Superior temporal gyrus (tissue), 1 donor: ENCODE results near the gene PHRF1.

ENCODE experiments used
- DNase-seq: peaks from one replicate; pipeline ENCODE4 v3.0.0-alpha.2; 2016; ENCODE audit errors: extremely low spot score

Gene PHRF1

GRCh38 chr11:615504-616319 is 39.4 kb downstream of the PHRF1 start, which contains the start of gene IRF7:
Gene IRF7 (minus strand): TSS chr11:615950. CDS start chr11:615364, 586 bp downstream.
- DNase-seq, result peak; percentile 85

DNA sequence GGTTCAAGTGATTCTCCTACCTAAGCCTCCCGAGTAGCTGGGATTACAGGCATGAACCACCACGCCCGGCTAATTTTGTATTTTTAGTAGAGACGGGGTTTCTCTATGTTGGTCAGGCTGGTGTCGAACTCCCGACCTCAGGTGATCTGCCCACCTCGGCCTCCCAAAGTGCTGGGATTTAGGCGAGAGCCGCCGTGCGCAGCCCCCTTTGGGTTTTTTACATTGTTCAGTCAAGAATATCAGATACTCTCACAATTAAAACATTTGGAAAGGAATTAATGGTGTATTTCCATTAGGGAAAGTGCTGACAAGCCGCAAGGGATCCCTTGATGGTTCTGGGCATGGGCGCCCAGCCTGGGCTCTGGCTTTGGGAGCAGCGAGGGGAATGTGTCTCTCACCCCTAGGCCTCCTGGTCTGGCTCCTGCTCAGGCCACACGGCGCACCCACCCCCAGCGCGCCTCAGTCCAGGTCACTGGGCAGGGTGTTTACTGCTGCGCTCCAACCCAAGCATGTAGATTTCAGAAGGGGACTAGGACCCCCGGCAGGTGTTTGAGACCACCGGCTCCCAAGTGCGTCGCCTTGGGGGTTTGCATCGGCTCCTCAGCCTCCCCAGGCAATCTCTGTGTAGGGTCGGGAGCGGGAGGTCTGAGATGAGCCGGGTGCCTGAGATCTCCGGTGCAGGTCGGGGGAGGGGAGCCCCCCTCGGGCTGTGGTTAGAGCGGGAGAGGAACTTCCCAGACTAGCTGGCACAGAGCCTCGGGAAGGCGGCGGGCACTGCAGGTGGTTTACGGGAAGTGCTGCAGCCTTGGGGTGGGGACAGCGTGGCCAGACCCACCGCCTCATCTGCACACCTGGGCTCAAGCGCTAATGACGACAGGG is 40.3 kb downstream of the PHRF1 start:
- no peak for DNase-seq

DNA sequence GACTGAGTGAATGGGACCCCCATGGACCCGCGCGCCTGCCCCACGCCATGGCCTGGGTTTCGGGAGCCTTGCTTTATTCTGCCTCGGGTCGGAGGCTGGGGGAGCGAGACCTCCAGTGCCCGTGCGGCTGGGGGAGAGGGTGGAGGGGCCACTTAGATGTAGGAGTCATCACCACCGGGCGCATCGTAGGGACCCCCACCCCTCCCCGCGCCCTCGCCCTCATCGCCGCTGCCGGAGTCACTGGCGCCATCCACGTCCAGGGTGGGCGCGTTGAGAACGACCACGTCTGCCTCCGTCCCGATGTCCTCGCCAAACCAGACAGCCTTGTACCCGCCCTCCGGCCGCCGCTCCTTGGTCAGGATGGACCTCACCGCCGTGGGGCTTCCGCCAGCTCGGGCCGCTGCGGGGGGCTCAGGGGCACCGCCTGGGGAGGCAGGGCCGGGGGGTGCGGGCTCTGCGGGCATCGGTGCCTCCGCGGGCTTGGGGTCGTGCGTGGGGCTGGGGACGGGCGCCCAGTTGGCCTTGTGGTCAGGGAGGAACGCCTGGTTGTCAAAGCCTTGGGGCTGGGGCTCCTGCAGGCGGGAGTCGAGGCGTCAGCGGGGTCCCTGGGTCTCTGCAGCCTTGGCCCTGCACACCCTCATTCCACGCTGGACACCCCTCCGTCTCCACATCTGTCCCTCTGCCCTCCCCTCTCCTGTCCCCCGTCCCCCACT is 41.1 kb downstream of the PHRF1 start:
- no peak for DNase-seq

- no peak for DNase-seq
Measured at GRCh38 chr11:617912-618682, 41.8 kb downstream of the PHRF1 start.

DNA sequence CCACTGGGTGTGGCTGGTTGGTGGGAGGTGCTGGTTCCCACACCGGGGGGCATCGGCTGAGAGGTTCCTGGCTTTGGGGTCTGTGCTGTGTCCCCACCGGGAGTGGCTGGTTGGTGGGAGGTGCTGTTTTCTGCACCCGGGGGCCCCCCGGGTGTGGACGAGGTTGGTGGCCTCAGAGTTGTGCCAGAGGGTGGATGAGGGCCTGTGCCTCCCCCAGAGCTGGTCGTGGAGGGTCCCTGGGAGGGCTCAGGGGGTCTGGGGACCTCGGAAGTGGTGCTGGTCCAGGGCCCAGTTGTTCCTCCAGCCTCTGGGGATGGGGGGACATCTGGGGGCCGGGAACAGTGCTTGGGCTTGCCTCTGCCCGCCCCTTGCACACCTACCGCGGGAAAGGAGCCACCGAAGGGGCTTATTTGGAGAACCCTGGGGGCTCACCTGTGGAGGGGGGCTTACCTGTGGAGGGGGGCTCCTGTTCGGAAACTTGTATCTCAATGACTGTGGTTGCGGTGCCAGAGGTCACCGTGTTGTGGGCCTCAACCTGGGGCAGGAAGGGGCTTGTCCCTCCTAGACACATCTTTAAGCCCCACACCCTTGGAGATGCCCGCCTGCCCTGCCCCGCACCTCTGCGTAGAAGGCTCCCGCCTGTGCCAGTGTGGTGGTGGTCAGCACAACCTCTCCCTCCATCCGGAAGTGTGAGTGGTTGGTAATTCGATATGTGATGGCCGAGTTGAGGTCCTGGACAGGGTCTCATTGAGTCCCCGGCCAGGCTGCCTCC is 42.8 kb downstream of the PHRF1 start:
- DNase-seq, result no peak

DNA sequence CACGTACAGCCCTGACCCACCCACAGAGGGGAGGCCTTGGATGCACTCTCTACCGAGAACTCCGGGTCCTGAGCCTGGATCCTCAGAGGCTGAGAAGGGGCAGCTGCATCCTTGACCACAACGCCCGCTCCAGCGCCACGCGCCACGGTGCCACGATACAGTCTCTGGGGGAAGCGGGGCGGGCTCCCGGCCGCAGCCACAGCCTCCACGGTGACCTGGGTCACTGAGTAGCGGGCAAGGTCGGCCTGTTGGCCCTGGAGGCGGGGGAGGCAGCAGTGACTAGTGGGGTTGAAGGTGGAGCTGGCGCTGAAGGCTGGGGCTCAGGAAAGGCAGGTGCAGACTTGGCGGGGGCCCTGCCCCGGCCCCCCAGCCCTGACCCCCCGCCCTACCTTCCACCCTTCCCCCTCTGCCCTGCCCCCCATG is 43.4 kb downstream of the PHRF1 start:
- DNase-seq, result no peak

DNA sequence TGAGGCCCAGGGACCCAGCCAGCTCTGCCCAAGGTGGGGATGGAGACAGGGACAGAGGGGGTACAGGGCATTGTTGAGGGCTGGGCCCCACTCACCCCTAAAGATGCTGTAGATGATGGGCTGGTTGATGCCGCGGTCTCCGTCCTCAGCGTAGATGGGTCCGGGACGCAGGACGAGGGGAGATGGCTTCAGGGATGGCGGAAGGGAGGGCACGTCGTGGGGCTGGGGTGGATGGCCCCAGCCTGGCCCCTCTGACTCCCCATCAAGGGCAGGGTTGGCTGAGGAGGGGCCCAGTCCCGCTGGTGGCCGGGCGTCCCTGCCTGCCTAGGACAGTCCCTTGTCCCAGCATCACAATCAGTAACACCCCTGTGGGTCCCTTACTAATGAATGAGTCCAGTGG is 43.9 kb downstream of the PHRF1 start:
- DNase-seq, result no peak

GRCh38 chr11:620935-621814 is 44.9 kb downstream of the PHRF1 start:
- DNase-seq, result no peak

- DNase-seq, result no peak
Measured at GRCh38 chr11:621838-622237, 45.6 kb downstream of the PHRF1 start.

DNA sequence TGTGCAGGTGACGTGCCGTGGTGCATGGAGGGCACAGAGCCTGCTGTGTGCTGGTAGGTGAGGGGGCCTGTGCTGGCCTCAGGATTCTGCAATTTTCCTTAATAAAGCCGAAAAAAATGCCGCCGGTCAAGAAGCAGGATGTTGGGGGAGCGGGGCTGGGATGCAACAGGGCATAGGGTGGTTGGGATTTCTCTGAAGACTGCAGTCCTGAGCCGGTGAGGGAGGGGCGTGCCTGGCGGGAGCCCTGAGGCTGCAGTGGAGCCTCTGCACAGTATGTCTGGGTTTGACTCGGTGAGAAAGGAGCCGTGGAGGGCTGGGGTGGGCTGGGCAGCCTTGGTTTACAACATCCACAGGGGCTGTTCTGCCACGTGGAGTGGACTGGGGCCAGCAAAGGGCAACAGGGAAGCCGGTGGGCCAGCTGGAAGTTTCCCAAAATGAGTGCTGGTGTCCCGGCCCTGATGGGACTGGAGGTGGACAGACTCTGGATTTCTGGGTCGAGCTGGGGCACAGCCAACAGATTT is 47.1 kb downstream of the PHRF1 start:
- DNase-seq, result no peak

DNA sequence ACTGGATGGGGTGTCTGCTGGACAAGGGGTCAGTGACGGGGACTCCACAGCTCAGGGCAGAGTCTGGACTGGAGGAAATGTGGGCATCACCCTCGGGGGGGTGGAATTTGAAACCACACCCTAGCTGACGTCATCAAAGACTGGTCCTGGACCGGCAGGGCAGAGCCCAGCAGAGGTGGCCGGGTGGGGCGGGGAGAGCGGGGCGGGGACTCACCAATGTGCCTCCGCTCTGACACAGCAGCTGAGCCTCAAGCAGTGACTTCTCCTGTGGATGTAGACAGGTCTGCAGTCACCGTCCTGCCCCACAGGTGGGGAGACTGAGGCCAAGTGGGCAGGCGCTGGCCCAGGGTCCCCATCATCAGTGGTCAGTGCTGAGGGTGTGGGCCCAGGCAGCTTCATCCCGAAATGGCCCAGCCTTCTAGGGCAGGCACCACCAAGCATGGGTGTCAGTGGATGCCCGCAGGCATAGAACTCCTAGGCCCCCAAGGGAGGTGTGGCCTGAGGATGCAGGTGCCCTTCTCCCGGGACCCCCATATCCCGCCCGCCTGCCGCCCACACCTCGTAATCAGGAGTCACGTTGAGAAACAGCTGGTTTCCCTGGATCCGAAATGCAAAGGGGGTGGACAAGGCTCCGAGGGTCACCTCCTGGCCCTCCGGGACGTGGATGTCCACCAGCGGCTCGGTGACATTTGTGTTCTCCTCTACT is 47.9 kb downstream of the PHRF1 start:
- DNase-seq, result no peak

DNA sequence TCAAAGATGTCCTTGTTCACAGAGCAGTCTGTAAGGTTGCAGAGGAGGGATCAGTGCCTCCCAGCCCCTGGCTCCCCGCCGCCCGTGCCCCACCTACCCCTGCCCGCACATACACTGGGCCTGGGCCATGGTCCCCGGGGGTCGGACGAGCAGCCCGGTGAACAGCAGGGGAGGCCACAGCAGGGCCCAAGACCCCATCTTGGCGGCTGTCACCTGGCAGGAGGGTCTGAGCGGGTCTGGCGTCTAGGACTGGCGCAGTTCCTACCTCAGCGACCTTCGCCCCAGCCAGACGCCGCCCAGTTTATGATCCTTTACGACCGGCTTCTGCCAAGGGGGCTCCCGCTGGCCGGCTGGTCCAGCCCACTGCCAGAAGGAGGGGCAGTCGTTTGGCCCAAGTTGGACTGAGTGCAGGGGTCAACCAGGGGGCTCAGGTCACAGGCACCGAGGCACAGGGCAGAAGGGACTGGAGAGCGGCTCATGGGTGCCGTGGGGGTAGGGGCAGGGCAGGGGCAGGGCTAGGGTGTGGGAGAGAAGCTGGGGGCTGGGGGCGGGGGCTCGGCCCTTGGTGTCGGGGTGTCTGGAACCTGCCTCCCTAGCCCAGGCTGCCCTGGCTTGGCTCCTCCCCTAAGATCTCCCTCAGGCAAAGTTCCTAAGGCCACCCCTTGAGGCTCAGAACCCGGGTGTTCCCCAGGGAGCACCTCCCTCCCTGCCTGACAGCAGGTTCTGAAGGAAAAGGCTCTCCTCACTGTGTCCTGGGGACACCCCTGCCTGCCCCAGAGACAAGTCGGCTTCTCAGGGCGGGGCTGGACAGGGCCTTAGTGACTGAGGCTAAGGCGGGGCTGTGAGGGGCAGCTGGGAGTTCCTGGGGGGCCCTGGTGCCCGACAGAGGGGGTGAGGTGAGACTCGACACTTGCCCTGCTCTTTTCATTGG is 48.7 kb downstream of the PHRF1 start, which contains the start of gene CDHR5:
Gene CDHR5 (minus strand): TSS at position 251 of the 931 bp plus-strand sequence. CDS start 53 bp downstream, at position 198.
- no peak for DNase-seq

DNA sequence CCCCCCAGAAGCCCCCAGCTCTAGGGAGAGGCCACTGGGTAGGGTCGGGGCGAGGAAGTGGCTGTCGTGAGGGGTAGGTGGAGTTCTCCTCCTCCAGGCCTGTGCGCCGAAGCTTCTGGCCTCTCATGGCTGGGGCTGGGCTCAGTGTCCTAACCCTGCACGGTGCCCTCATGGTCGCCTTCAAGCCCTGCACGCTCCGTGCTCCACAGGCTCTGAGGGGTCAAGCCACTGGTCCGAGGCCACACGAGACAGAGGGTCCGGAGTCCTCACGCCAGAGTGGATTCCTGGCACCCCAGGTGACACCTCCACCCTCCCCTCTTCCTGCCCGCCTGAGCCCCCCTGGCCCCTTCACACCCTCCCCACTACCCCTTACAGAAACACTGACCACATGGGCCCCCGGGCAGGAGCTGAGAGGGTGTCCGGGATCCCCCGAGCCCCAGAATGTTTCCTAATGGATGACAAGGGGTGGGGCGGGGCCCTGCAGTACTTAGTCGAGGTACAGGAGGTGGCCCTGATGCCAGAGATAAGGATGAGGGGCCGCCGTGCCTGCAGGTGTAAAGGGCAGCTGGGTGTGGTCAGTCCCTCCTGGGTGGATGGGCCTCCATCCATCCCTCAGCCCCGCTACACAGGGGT is 49.5 kb downstream of the PHRF1 start:
- no peak for DNase-seq

- DNase-seq, result no peak
Measured at GRCh38 chr11:626475-627307, 50.4 kb downstream of the PHRF1 start, which contains the start of gene SCT. Gene SCT (minus strand): TSS chr11:627181. CDS start chr11:627143, 38 bp downstream.

- no peak for DNase-seq
Measured at GRCh38 chr11:627308-627576, 51.0 kb downstream of the PHRF1 start.

GRCh38 chr11:628056-628455 is 51.8 kb downstream of the PHRF1 start:
- no peak for DNase-seq
